Osteoblast (primary cell): ENCODE measurements around the gene SARS1. TPM values are rescaled to one million over a fixed set of nuclear protein-coding genes. Genes with fewer than 3 reads are reported as not detected.

Experiments
- DNase-seq: peaks from one replicate; pipeline ENCODE4 v3.0.0; 2011; ENCODE audit warnings: low spot score, mixed read lengths; ENCODE audit not compliant: insufficient read length; ENCODE audit errors: missing footprints
- H2AFZ ChIP-seq: 2 replicates; pipeline ENCODE4 v1.6.0; 2011; ENCODE audit warnings: mild to moderate bottlenecking, low read length
- H3K27ac ChIP-seq: 2 replicates; pipeline ENCODE4 v1.5.1; 2011; ENCODE audit warnings: mild to moderate bottlenecking, low read depth, low read length, moderate library complexity
- H3K27me3 ChIP-seq: 2 replicates; pipeline ENCODE4 v1.6.0; 2012; ENCODE audit warnings: mild to moderate bottlenecking, control low read depth, inconsistent platforms, low read length, moderate library complexity; ENCODE audit not compliant: insufficient read depth
- H3K36me3 ChIP-seq: 2 replicates; pipeline ENCODE4 v1.5.1; 2011; ENCODE audit warnings: mild to moderate bottlenecking, low read length, control low read depth, moderate library complexity; ENCODE audit not compliant: insufficient read depth
- H3K4me1 ChIP-seq: 2 replicates; pipeline ENCODE4 v1.5.1; 2011; ENCODE audit warnings: mild to moderate bottlenecking, low read length, control low read depth, moderate library complexity; ENCODE audit not compliant: insufficient read depth
- H3K4me2 ChIP-seq: 2 replicates; pipeline ENCODE4 v1.6.0; 2011; ENCODE audit warnings: mild to moderate bottlenecking, low read length; ENCODE audit not compliant: insufficient read depth
- H3K4me3 ChIP-seq: fragments of 200-600 bp; sonication (generic); 3 replicates; pipeline ENCODE4 v1.5.1; 2012; ENCODE audit warnings: mild to moderate bottlenecking, low read length, inconsistent platforms; ENCODE audit not compliant: insufficient read depth
- H3K79me2 ChIP-seq: 2 replicates; pipeline ENCODE4 v1.6.0; 2012; ENCODE audit warnings: mild to moderate bottlenecking, low read length, control low read depth, inconsistent platforms; ENCODE audit not compliant: insufficient read depth
- H3K9me3 ChIP-seq: 2 replicates; pipeline ENCODE4 v1.5.1; 2011; ENCODE audit warnings: low read depth, low read length, control low read depth
- H4K20me1 ChIP-seq: 2 replicates; pipeline ENCODE4 v1.6.0; 2012; ENCODE audit warnings: mild to moderate bottlenecking, low read length, control low read depth; ENCODE audit not compliant: insufficient read depth
- total RNA-seq: library from RNA; depleted of rRNA; stranded (reverse); fragments of >200 nt; gene quantifications from 2 replicates; pipeline ENCODE4 v1.2.3, GENCODE V29; 2012
- TF ChIP-seq, protein P1 (sequence below): IDR thresholded peaks from 2 replicates; pipeline ENCODE4 v1.5.1; 2011; ENCODE audit warnings: mild to moderate bottlenecking, low read depth, low read length, moderate library complexity; ENCODE audit errors: extremely low read depth

SARS1 gene
- total RNA-seq, 1 donor: 392 TPM

DNA sequence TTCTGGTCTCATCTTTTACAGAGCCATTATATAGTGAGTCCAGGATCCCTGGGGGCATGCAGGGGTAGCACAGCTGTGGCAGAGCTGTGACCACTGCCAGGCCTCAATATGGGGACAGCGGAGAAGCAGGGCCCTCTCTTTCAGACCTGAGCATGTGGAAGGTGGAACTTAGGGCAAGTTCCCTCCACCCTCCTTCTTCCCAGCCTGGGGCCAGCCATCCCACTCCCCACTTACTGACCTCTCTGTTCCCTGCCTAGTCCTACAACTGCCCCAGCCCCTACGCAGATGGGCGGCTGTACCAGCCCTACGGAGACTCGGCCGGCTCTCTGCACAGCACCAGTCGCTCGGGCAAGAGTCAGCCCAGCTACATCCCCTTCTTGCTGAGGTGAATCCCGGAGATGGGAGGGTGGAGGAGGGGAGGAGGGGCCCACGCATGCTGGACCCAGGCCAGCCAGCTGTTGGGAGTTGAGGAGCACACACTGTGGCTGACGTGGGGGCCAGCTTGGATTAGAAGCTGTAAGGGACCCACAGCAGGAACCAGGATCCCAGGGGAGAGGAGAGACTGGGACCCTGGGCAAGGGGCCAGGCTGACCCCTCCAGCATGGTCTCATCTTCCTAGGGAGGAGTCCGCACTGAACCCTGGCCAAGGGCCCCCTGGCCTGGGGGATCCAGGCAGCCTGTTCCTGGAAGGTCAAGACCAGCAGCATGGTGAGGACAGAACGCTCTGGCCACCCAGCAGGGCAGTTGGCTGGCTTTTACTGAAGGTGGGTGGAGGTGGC is 58.5 kb downstream of the SARS1 start:
- TF ChIP-seq, protein P1, sequence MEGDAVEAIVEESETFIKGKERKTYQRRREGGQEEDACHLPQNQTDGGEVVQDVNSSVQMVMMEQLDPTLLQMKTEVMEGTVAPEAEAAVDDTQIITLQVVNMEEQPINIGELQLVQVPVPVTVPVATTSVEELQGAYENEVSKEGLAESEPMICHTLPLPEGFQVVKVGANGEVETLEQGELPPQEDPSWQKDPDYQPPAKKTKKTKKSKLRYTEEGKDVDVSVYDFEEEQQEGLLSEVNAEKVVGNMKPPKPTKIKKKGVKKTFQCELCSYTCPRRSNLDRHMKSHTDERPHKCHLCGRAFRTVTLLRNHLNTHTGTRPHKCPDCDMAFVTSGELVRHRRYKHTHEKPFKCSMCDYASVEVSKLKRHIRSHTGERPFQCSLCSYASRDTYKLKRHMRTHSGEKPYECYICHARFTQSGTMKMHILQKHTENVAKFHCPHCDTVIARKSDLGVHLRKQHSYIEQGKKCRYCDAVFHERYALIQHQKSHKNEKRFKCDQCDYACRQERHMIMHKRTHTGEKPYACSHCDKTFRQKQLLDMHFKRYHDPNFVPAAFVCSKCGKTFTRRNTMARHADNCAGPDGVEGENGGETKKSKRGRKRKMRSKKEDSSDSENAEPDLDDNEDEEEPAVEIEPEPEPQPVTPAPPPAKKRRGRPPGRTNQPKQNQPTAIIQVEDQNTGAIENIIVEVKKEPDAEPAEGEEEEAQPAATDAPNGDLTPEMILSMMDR: no peak
- H4K20me1 ChIP-seq: no peaks in the 10 kb centered on the region

DNA sequence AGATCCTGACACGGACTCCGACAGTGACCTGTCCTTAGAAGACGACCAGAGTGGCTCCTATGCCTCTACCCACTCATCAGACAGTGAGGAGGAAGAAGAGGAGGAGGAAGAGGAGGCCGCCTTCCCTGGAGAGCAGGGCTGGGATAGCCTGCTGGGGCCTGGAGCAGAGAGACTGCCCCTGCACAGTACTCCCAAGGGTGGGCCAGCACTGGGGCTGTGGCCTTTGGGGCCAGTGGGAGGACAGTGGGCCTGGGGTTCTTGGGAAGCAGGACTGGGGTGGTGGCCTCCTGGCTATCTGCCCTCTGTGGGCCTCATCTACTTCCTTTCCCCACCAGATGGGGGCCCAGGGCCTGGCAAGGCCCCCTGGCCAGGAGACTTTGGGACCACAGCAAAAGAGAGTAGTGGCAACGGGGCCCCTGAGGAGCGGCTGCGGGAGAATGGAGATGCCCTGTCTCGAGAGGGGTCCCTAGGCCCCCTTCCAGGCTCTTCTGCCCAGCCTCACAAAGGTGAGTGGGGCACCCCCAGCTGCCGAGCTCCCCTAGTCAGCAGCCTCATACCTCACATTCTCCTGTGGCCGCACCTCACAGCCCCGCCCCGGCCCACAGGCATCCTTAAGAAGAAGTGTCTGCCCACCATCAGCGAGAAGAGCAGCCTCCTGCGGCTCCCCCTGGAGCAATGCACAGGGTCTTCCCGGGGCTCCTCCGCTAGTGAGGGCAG is 59.3 kb downstream of the SARS1 start:
- H3K4me3 ChIP-seq: no peak overlapping the region
- TF ChIP-seq, protein P1: no peak
- no peaks in the 10 kb centered on the region for H3K27me3 ChIP-seq

More for the DNA sequence above, 58.5 kb downstream of the SARS1 start:
- no peaks in the 10 kb centered on the region for H3K36me3 ChIP-seq
- no peaks in the 10 kb centered on the region for H3K9me3 ChIP-seq
- peaks cover 20% of the 10 kb centered on the region for H3K4me1 ChIP-seq
- no peak overlapping the region for H2AFZ ChIP-seq
- no peak overlapping the region for H3K27ac ChIP-seq
- no peak overlapping the region for H3K4me2 ChIP-seq
- DNase-seq: peak; percentile 80
- no peak overlapping the region for H3K4me3 ChIP-seq
- no peaks in the 10 kb centered on the region for H3K27me3 ChIP-seq
- no peaks in the 10 kb centered on the region for H3K79me2 ChIP-seq

DNA sequence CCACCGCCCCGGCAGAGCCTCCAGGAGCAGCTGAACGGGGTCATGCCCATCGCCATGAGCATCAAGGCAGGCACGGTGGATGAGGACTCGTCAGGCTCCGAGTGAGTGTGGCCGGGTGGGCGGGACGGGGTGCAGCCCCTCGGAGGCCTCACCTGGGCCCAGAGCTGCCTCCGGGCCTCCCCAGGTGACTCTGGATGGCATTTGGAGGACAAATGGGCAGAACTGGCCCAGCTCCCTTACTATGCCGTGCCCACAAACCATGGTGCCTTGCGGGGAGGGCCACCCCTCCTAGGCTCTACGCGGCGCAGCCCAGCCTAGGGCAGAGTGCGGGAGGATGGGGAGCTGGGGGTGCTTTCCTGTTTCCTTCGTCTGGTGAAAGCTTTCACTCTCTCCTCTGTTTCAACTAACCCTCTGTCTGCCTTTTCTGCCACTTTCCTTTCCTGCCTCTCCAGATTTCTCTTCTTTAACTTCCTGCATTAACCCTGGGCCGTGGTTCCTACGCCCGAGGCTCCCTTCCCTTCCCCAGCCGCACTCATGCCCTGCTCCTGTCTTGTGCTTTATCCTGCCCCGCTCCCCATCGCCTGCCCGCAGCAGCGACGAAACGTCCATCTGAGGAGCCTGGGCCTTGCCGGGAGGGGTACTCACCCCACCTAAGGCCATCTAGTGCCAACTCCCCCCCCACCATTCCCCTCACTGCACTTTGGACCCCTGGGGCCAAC is 60.0 kb downstream of the SARS1 start:
- no peaks in the 10 kb centered on the region for H3K9me3 ChIP-seq
- H3K4me3 ChIP-seq: no peak overlapping the region
- DNase-seq: peak; percentile 79
- H3K4me1 ChIP-seq: peaks cover 19% of the 10 kb centered on the region
- no peaks in the 10 kb centered on the region for H3K79me2 ChIP-seq
- H3K27me3 ChIP-seq: no peaks in the 10 kb centered on the region
- no peaks in the 10 kb centered on the region for H4K20me1 ChIP-seq
- no peak overlapping the region for H3K27ac ChIP-seq
- no peak overlapping the region for H2AFZ ChIP-seq
- H3K36me3 ChIP-seq: peaks cover 13% of the 10 kb centered on the region
- TF ChIP-seq, protein P1: no peak
- H3K4me2 ChIP-seq: no peak overlapping the region

More for the DNA sequence above, 59.3 kb downstream of the SARS1 start:
- H3K4me1 ChIP-seq: peaks cover 19% of the 10 kb centered on the region
- peaks cover 5% of the 10 kb centered on the region for H3K36me3 ChIP-seq
- no peak overlapping the region for H3K27ac ChIP-seq
- no peaks in the 10 kb centered on the region for H3K9me3 ChIP-seq
- H3K4me2 ChIP-seq: no peak overlapping the region
- no peaks in the 10 kb centered on the region for H4K20me1 ChIP-seq
- no peaks in the 10 kb centered on the region for H3K79me2 ChIP-seq
- no peak overlapping the region for H2AFZ ChIP-seq
- peak; percentile 80 for DNase-seq
